ENCODE measurements around the gene DPH3. TPM values are rescaled to one million over a fixed set of nuclear protein-coding genes. Genes with fewer than 3 reads are reported as not detected.

DPH3 gene
- total RNA-seq, 3 donors from 2014 or later, result 17.7 to 33.6 (median 21.0) TPM

- no peaks in the 10 kb centered on the region for H3K9me3 ChIP-seq
- intact Hi-C loops (cut with DNase I; ENCODE audit: low total_unique reads), result loop anchor here (10.0 kb wide), 1 partner anchor 255 kb away; no protein-coding TSS in a partner anchor
- no peaks in the 10 kb centered on the region for H3K36me3 ChIP-seq
- H3K4me3 ChIP-seq, result no peak overlapping the region
- TF ChIP-seq CTCF (IDR thresholded peaks at IDR 0.05), result no peak
- TF ChIP-seq POLR2AphosphoS5 (IDR thresholded peaks at IDR 0.05), result no peak
- no peak for TF ChIP-seq POLR2A (IDR thresholded peaks at IDR 0.05)
- no peaks in the 10 kb centered on the region for H3K4me1 ChIP-seq
- no peak for DNase-seq (ENCODE audit: low spot score in 2 of 2)
- no peaks in the 10 kb centered on the region for H3K27me3 ChIP-seq
- no peak overlapping the region for H3K27ac ChIP-seq
Measured at GRCh38 chr3:16299746-16300145, 35.0 kb upstream of the DPH3 start.

DNA sequence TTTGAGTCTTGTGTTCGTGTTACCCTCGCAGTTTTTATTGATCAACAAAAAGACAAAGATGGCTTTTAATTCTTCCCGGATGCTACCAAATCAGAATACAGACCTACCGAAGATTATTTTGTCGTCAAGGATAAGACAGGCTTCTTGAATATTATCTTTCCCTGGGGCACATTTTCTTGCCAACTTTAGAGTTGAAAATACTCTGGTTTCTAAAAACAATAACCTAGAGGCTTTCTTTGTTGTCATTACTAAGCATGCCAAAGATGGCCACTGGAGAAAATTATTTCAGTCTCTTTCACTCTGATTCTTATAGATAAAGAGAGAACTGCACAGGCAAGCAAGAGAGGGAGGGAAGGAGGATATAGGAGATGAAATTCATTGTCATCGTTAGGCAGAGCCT lies 34.1 kb upstream of the DPH3 start:
- Histone ChIP-seq H3K27me3 (no peaks in the 10 kb centered on the region), H3K36me3 (no peaks in the 10 kb centered on the region), H3K4me3 (no peak overlapping the region), H3K9me3 (no peaks in the 10 kb centered on the region), H3K27ac (no peak overlapping the region), H3K4me1 (no peaks in the 10 kb centered on the region)
- no peak for DNase-seq (ENCODE audit: low spot score in 2 of 2)
- TF ChIP-seq CTCF (IDR thresholded peaks at IDR 0.05) (no peak), POLR2AphosphoS5 (IDR thresholded peaks at IDR 0.05) (no peak), POLR2A (IDR thresholded peaks at IDR 0.05) (no peak)
- intact Hi-C loops (cut with DNase I; ENCODE audit: low total_unique reads), result loop anchor here (10.0 kb wide), 1 partner anchor 256 kb away; no protein-coding TSS in a partner anchor

- H3K36me3 ChIP-seq, result no peaks in the 10 kb centered on the region
- no peak overlapping the region for H3K27ac ChIP-seq
- intact Hi-C loops (cut with DNase I; ENCODE audit: low total_unique reads), result loop anchor here (10.0 kb wide), 1 partner anchor 257 kb away; no protein-coding TSS in a partner anchor
Measured at GRCh38 chr3:16297997-16298885, 33.5 kb upstream of the DPH3 start.

GRCh38 chr3:16295298-16295890 lies 30.7 kb upstream of the DPH3 start:
- no peak for DNase-seq (ENCODE audit: low spot score in 2 of 2)
- intact Hi-C loops (cut with DNase I; ENCODE audit: low total_unique reads), result loop anchor here (10.0 kb wide), 1 partner anchor 259 kb away; no protein-coding TSS in a partner anchor
- H3K36me3 ChIP-seq, result no peaks in the 10 kb centered on the region
- no peak overlapping the region for H3K27ac ChIP-seq
- H3K9me3 ChIP-seq, result no peaks in the 10 kb centered on the region
- H3K4me3 ChIP-seq, result no peak overlapping the region
- H3K27me3 ChIP-seq, result no peaks in the 10 kb centered on the region
- H3K4me1 ChIP-seq, result no peaks in the 10 kb centered on the region
- TF ChIP-seq POLR2A (IDR thresholded peaks at IDR 0.05) (no peak), POLR2AphosphoS5 (IDR thresholded peaks at IDR 0.05) (no peak), CTCF (IDR thresholded peaks at IDR 0.05) (no peak)

More at GRCh38 chr3:16297997-16298885, 33.5 kb upstream of the DPH3 start:
- TF ChIP-seq CTCF (IDR thresholded peaks at IDR 0.05) (no peak), POLR2A (IDR thresholded peaks at IDR 0.05) (no peak), POLR2AphosphoS5 (IDR thresholded peaks at IDR 0.05) (no peak)
- Histone ChIP-seq H3K27me3 (no peaks in the 10 kb centered on the region), H3K4me1 (no peaks in the 10 kb centered on the region), H3K4me3 (no peak overlapping the region), H3K9me3 (no peaks in the 10 kb centered on the region)
- DNase-seq (ENCODE audit: low spot score in 2 of 2), result no peak

- no peaks in the 10 kb centered on the region for H3K9me3 ChIP-seq
- H3K27me3 ChIP-seq, result no peaks in the 10 kb centered on the region
- TF ChIP-seq CTCF (IDR thresholded peaks at IDR 0.05) (no peak), POLR2A (IDR thresholded peaks at IDR 0.05) (no peak), POLR2AphosphoS5 (IDR thresholded peaks at IDR 0.05) (no peak)
- no peaks in the 10 kb centered on the region for H3K4me1 ChIP-seq
- DNase-seq (ENCODE audit: low spot score in 2 of 2), result no peak
- intact Hi-C loops (cut with DNase I; ENCODE audit: low total_unique reads), result loop anchor here (10.0 kb wide), 1 partner anchor 260 kb away; no protein-coding TSS in a partner anchor
- no peak overlapping the region for H3K27ac ChIP-seq
- no peak overlapping the region for H3K4me3 ChIP-seq
- no peaks in the 10 kb centered on the region for H3K36me3 ChIP-seq
Measured at GRCh38 chr3:16294844-16295243, 30.1 kb upstream of the DPH3 start.

Data from breast epithelium (tissue), 4 donors.